ENCODE data around the gene ZFP36. TPM values are rescaled to one million over a fixed set of nuclear protein-coding genes. Genes with fewer than 3 reads are reported as not detected.

Gene ZFP36
- total and polyA plus RNA-seq, 12 donors, result 22.8 to 194 (median 51.7) TPM

- peaks cover 15 to 64% (median 54%) of the 10 kb centered on the region in 9 donors for H3K4me1 ChIP-seq
- DNase-seq (no peak), ATAC-seq (no peak)
- 55 to 60% methylated on average over 1 of the region's 1 CpG for WGBS, 2 donors
- no peaks in the 10 kb centered on the region for H3K27me3 ChIP-seq
- peak overlapping the region in 9 of 10 donors; percentile 67 to 98 (median 86) for H3K4me3 ChIP-seq
- H3K9me3 ChIP-seq, result no peaks in the 10 kb centered on the region
- intact Hi-C loops (cut with DNase I), result loop anchor here in 6 of 10 donors (1.0 to 10.0 kb wide), 6 partner anchors 12 to 286 kb away; partner anchors contain the start of genes SAMD4B (in 3 of the 6), EID2B (in 1 of the 6) and PAK4 (in 1 of the 6)
- peak overlapping the region; percentile 94 to 100 (median 99) for H3K27ac ChIP-seq
- no peak for TF ChIP-seq CTCF (IDR thresholded peaks at IDR 0.05)
- H3K36me3 ChIP-seq, result peaks cover 6 to 26% (median 9%) of the 10 kb centered on the region in 9 donors
These were observed 4.1 kb downstream of the ZFP36 start for GRCh38 chr19:39410831-39411080.

DNA sequence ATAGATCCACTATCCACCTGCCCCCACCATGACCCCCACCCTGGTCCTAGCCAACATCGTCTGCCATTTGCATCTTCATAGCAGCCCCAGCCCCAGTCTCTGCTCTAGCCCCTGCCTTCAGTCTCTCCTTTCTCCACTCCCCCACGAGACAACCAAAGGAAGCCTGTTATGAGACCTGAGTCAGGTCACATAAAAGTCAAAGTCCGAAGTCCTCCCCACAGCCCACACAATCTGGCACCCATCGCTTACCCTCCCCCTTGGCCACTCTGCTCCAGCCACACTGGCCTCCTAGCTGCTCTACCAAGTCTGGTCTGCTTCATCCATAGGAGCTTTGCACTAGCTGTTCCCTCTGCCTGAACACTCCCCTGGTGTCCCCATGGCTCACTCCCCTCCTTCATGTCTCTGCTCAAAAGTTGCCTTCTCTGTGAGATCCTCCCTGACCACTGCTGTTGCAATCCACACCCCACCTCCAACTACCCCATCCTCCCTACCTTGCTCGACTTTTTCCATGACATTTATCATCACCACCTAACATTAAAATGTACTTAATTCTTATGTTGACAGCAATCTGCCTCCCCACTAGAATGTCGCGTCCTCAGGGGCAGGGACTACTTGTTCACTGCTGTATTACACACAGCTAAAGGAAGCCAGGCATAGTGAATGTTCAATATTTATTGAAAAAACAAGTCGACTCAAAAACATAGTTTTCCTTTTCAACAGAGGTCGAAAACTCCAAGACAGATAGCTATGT lies 4.6 kb downstream of the ZFP36 start:
- ATAC-seq (no peak), DNase-seq (no peak)
- Histone ChIP-seq H3K9me3 (no peaks in the 10 kb centered on the region), H3K4me3 (peak overlapping the region in 8 of 10 donors; percentile 67 to 98 (median 90)), H3K27me3 (no peaks in the 10 kb centered on the region), H3K27ac (peak overlapping the region; percentile 94 to 100 (median 99)), H3K4me1 (peaks cover 11 to 63% (median 50%) of the 10 kb centered on the region in 9 donors), H3K36me3 (peaks cover 6 to 31% (median 9%) of the 10 kb centered on the region in 9 donors)
- no peak for TF ChIP-seq CTCF (IDR thresholded peaks at IDR 0.05)
- 17 to 22% methylated on average over 9 of the region's 9 CpGs for WGBS, 2 donors
- intact Hi-C loops (cut with DNase I), result loop anchor here in 6 of 10 donors (1.0 to 10.0 kb wide), 6 partner anchors 13 to 286 kb away; partner anchors contain the start of genes SAMD4B (in 3 of the 6), EID2B (in 1 of the 6) and PAK4 (in 1 of the 6)

DNA sequence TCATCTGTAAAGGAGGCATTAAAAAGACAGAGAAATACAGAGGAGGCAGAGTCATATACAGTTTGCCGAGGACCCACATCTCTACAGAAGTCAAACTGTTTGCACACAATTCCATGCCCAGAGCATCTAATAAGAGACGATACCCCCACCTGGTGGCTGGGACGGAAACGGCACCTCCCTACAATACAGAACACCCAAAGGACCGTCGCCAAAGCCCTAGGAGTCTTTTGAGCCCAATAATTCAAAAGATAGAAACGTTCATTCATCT lies 5.1 kb downstream of the ZFP36 start:
- 0 to 1% methylated on average over 7 of the region's 7 CpGs for WGBS, 2 donors
- Histone ChIP-seq H3K27me3 (no peaks in the 10 kb centered on the region), H3K4me3 (peak overlapping the region in 9 of 10 donors; percentile 67 to 98 (median 86)), H3K4me1 (peaks cover 11 to 66% (median 51%) of the 10 kb centered on the region in 9 donors), H3K9me3 (no peaks in the 10 kb centered on the region), H3K27ac (peak overlapping the region; percentile 94 to 100 (median 99)), H3K36me3 (peaks cover 6 to 35% (median 9%) of the 10 kb centered on the region in 9 donors)
- intact Hi-C loops (cut with DNase I), result loop anchor here in 6 of 10 donors (1.0 to 10.0 kb wide), 7 partner anchors 13 to 287 kb away; partner anchors contain the start of genes SAMD4B (in 3 of the 6), EID2B (in 1 of the 6), PAK4 (in 1 of the 6) and SUPT5H (in 1 of the 6)
- TF ChIP-seq CTCF (IDR thresholded peaks at IDR 0.05), result peak; percentile 85 to 98 (median 94)
- ATAC-seq (peak; percentile 19 to 56 (median 38)), DNase-seq (peak; percentile 90 to 92)

GRCh38 chr19:39412100-39412866 lies 5.6 kb downstream of the ZFP36 start, which contains the start of gene PLEKHG2:
TSS of gene PLEKHG2 (plus strand) at chr19:39412669. CDS start at chr19:39414087, 1,418 bp downstream.
- ATAC-seq (peak; percentile 57 to 74 (median 72)), DNase-seq (peak; percentile 94 to 98)
- intact Hi-C loops (cut with DNase I), result loop anchor here in 5 of 10 donors (2.0 to 10.0 kb wide), 5 partner anchors 15 to 287 kb away; partner anchors contain the start of genes SAMD4B (in 3 of the 5), EID2B (in 1 of the 5), PAK4 (in 1 of the 5) and SUPT5H (in 1 of the 5)
- peaks cover 6 to 37% (median 9%) of the 10 kb centered on the region in 9 donors for H3K36me3 ChIP-seq
- H3K4me3 ChIP-seq, result peak within 1 kb of the TSS; percentile 66 to 98 (median 86)
- H3K27me3 ChIP-seq, result no peaks in the 10 kb centered on the region
- 0% methylated on average over 58 to 59 of the region's 60 CpGs for WGBS, 2 donors
- H3K27ac ChIP-seq, result peak within 1 kb of the TSS; percentile 94 to 100 (median 99)
- H3K9me3 ChIP-seq, result no peaks in the 10 kb centered on the region
- H3K4me1 ChIP-seq, result peaks cover 11 to 71% (median 53%) of the 10 kb centered on the region in 9 donors
- peak; percentile 68 to 93 (median 88) for TF ChIP-seq CTCF (IDR thresholded peaks at IDR 0.05)

All from heart right ventricle (tissue), 16 donors.